COLO829 (cell line): ENCODE measurements around the gene CNNM2.
"Not testable (repeated sequence)": the region's sequence is repeated elsewhere in the genome, so short reads cannot be mapped to it uniquely, and the experiment has no call there.

Experiments used
- DNase-seq: peaks from one replicate; pipeline ENCODE4 v3.0.0; 2012; ENCODE audit warnings: low spot score

CNNM2 gene

GRCh38 chr10:103109821-103110220, 191.7 kb downstream of the CNNM2 start:
- no peak for DNase-seq

GRCh38 chr10:103110407-103110806, 192.3 kb downstream of the CNNM2 start:
- no peak for DNase-seq

GRCh38 chr10:103111031-103111917, 193.2 kb downstream of the CNNM2 start:
- DNase-seq = no peak

- no peak for DNase-seq
These were observed 194.1 kb downstream of the CNNM2 start for GRCh38 chr10:103111918-103112877.

GRCh38 chr10:103114876-103115275, 196.8 kb downstream of the CNNM2 start:
- no peak for DNase-seq

- DNase-seq = no peak
These were observed 199.2 kb downstream of the CNNM2 start for GRCh38 chr10:103117247-103117646.

GRCh38 chr10:103120546-103120945, 202.5 kb downstream of the CNNM2 start:
- no peak for DNase-seq

- DNase-seq = no peak
These were observed 203.1 kb downstream of the CNNM2 start for GRCh38 chr10:103120977-103121735.

- DNase-seq = no peak
These were observed 205.4 kb downstream of the CNNM2 start for GRCh38 chr10:103123282-103124024.

- no peak for DNase-seq
These were observed 206.5 kb downstream of the CNNM2 start for GRCh38 chr10:103124420-103125096.

GRCh38 chr10:103125323-103126267, 207.5 kb downstream of the CNNM2 start:
- no peak for DNase-seq

- no peak for DNase-seq
These were observed 209.1 kb downstream of the CNNM2 start for GRCh38 chr10:103127241-103127640.

- not testable (repeated sequence) for DNase-seq
These were observed 212.1 kb downstream of the CNNM2 start for GRCh38 chr10:103130180-103130579.

- DNase-seq = no peak
These were observed 212.8 kb downstream of the CNNM2 start for GRCh38 chr10:103130910-103131309.

GRCh38 chr10:103135168-103135567, 217.1 kb downstream of the CNNM2 start:
- not testable (repeated sequence) for DNase-seq

- DNase-seq = no peak
These were observed 221.7 kb downstream of the CNNM2 start for GRCh38 chr10:103139803-103140202.
